ENCODE data around the gene ZKSCAN2.

Gene ZKSCAN2

DNA sequence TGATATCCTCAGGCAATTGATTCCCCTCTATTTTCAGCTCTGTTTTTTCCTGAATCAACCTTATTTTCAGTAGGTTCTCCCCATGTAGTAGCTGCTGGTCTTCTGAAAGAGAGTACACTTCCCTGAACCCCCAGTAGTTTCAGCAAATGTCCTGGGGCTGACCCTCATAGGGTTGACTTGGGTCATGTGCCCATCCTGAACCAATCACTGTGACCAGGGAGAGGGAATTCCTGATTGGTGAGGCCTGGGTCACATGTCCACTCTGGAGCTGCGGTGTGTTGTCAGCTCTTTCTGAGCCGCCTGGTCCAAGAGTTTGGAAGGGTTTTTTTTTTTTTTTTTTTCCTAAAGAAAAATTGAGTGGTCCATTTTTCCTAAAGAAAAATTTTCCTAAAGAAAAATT, 8.3 kb upstream of the ZKSCAN2 start:
- Histone ChIP-seq H2AFZ (ENCODE audit: low read length, unreplicated experiment) (no peak overlapping the region), H3K27ac (ENCODE audit: low read depth, low read length) (no peak overlapping the region), H3K27me3 (ENCODE audit: insufficient read depth, low read length) (no peaks in the 10 kb centered on the region), H3K36me3 (ENCODE audit: insufficient read depth, low read length) (no peaks in the 10 kb centered on the region), H3K4me1 (ENCODE audit: control insufficient read depth, insufficient read depth, low read length, unreplicated experiment) (no peaks in the 10 kb centered on the region), H3K4me3 (ENCODE audit: low read depth, low read length) (no peak overlapping the region), H3K79me2 (ENCODE audit: control insufficient read depth, insufficient read depth, low read length, unreplicated experiment) (peaks cover 10% of the 10 kb centered on the region)

DNA sequence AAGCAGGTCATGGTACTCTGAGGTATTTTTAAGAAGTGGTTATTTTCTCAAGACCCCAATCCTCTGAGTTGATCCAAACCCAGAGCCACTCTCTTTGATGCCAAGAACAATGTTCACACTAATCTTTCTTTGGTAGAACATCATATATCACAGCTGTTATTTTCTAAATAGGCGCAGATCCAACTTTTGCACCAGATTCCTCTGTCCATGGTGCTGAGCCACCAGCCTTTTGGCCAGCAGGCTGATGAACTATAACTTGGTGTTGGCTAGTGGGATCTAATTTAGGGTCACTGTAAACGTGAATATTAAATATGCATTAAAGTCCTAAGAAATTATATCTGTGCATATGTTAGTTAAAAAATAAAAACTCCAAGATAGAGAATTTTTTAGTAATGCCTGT, 7.0 kb upstream of the ZKSCAN2 start:
- no peaks in the 10 kb centered on the region for H3K36me3 ChIP-seq (ENCODE audit: insufficient read depth, low read length)
- H3K79me2 ChIP-seq (ENCODE audit: control insufficient read depth, insufficient read depth, low read length, unreplicated experiment) = peaks cover 20% of the 10 kb centered on the region
- H2AFZ ChIP-seq (ENCODE audit: low read length, unreplicated experiment) = no peak overlapping the region
- H3K27ac ChIP-seq (ENCODE audit: low read depth, low read length) = no peak overlapping the region
- peaks cover 6% of the 10 kb centered on the region for H3K4me1 ChIP-seq (ENCODE audit: control insufficient read depth, insufficient read depth, low read length, unreplicated experiment)
- no peak overlapping the region for H3K4me3 ChIP-seq (ENCODE audit: low read depth, low read length)
- H3K27me3 ChIP-seq (ENCODE audit: insufficient read depth, low read length) = no peaks in the 10 kb centered on the region

DNA sequence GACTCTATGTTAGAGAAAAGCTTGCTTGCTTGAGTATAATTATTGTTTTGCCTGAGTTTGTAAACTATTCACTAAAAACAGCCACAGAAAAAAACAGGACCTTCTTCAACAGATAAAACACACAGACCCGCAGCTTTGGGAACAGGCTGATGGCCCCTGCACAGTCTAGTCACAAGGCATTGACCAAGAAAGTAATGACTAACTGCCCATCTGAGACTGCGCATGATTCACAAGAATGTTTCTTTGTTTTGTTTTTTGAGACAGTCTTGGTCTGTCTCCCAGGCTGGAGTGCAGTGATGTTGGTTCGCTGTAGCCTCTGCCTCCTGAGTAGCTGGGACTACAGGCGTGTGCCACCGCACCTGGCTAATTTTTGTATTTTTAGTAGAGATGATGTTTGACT, 2.8 kb upstream of the ZKSCAN2 start:
- no peaks in the 10 kb centered on the region for H3K27me3 ChIP-seq (ENCODE audit: insufficient read depth, low read length)
- H3K27ac ChIP-seq (ENCODE audit: low read depth, low read length) = no peak overlapping the region
- H3K36me3 ChIP-seq (ENCODE audit: insufficient read depth, low read length) = no peaks in the 10 kb centered on the region
- no peak overlapping the region for H3K4me3 ChIP-seq (ENCODE audit: low read depth, low read length)
- H3K79me2 ChIP-seq (ENCODE audit: control insufficient read depth, insufficient read depth, low read length, unreplicated experiment) = peaks cover 51% of the 10 kb centered on the region
- H2AFZ ChIP-seq (ENCODE audit: low read length, unreplicated experiment) = no peak overlapping the region
- H3K4me1 ChIP-seq (ENCODE audit: control insufficient read depth, insufficient read depth, low read length, unreplicated experiment) = peaks cover 11% of the 10 kb centered on the region

GRCh38 chr16:25258861-25259179, 1.2 kb upstream of the ZKSCAN2 start:
- peak overlapping the region; percentile 30 for H2AFZ ChIP-seq (ENCODE audit: low read length, unreplicated experiment)
- no peaks in the 10 kb centered on the region for H3K36me3 ChIP-seq (ENCODE audit: insufficient read depth, low read length)
- peak overlapping the region; percentile 78 for H3K4me3 ChIP-seq (ENCODE audit: low read depth, low read length)
- H3K79me2 ChIP-seq (ENCODE audit: control insufficient read depth, insufficient read depth, low read length, unreplicated experiment) = peaks cover 52% of the 10 kb centered on the region
- H3K4me1 ChIP-seq (ENCODE audit: control insufficient read depth, insufficient read depth, low read length, unreplicated experiment) = peaks cover 16% of the 10 kb centered on the region
- no peaks in the 10 kb centered on the region for H3K27me3 ChIP-seq (ENCODE audit: insufficient read depth, low read length)
- H3K27ac ChIP-seq (ENCODE audit: low read depth, low read length) = no peak overlapping the region

DNA sequence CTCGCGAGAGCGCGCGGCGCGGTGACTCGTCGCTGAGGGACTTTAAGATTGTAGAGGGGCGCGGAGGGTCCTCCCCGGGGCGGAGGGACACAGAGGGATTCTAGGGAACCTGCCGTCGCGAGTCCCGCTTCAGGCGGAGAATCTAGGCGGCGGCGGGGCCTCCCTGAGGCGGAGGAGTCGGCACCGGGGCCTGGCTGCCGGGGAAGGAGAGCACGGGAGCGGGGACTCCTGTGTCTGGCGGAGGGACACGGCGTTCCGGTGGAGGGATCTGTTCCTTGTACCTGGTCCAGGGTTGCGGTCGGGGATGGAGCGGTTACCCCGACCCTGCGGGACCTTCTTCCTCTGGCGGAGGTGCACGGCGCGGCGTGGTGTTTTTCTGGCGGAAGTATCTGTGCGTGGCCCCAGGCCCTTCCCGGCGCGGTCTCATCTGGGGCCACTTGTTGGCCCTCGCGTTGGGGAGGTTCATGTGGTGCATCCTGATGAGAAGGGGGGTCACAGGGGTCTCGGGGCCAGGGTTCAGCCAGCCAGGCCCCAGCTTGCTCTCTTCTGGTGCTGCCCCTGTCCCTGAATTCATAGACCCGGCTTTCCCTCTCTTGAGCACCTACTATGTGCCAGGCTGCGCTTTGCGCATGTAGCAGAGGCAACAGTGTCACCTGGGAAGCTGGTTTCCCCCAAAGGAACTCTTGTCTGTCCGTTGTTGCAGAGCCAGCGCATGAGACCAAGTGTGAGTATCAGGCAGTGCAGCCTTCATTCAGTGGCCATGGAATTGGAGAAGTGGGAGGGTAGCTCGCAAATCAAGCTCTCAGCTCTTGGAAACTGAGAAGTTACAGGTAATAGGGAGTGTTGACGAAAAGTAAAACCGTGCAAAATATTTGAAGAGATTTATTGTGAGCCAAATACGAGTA, 563 bp upstream of the ZKSCAN2 start:
- H2AFZ ChIP-seq (ENCODE audit: low read length, unreplicated experiment) = peak overlapping the region; percentile 30
- H3K4me3 ChIP-seq (ENCODE audit: low read depth, low read length) = peak overlapping the region; percentile 78
- H3K36me3 ChIP-seq (ENCODE audit: insufficient read depth, low read length) = no peaks in the 10 kb centered on the region
- H3K4me1 ChIP-seq (ENCODE audit: control insufficient read depth, insufficient read depth, low read length, unreplicated experiment) = peaks cover 16% of the 10 kb centered on the region
- H3K79me2 ChIP-seq (ENCODE audit: control insufficient read depth, insufficient read depth, low read length, unreplicated experiment) = peaks cover 52% of the 10 kb centered on the region
- H3K27ac ChIP-seq (ENCODE audit: low read depth, low read length) = peak overlapping the region; percentile 94
- no peaks in the 10 kb centered on the region for H3K27me3 ChIP-seq (ENCODE audit: insufficient read depth, low read length)

DNA sequence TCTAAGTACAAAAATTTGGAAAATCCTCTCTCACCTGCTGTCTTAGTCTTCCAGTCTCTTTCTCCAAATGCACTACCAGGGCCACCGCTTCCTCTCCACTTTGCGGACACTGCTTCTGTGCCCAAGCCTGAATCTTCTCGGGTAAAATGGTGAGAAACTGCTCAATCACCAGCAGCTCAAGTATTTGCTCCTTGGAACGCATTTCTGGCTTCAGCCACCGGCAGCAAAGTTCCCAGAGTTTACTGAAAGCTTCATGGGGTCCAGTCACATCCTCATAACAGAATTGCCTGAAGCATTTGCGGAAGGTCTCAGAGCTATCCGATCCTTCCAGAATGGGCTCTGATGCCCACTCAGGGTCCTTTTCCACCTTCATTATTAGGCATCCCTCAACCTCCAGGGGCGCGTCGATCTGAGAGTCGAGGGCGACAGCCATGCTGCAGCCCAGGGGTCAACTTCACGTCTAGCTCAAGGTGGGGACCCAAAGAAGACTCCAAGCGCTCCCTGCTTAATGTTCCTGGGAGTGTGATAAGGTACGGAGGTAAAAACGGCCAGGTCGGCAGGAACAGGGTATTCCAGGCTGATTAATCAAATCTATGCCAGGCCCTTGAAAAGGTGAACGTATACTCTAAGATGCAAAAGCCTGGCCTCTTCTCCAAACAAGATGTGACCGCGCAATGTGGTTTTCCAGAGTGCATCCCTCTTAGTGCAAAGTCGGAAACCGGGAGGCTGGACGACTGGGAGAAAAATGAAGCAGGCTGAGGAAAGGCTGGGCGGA, 763 bp downstream of the ZKSCAN2 start:
- Histone ChIP-seq H3K79me2 (ENCODE audit: control insufficient read depth, insufficient read depth, low read length, unreplicated experiment) (peaks cover 52% of the 10 kb centered on the region), H3K27ac (ENCODE audit: low read depth, low read length) (peak overlapping the region; percentile 94; the same call in 1 of the 2 replicates), H3K4me1 (ENCODE audit: control insufficient read depth, insufficient read depth, low read length, unreplicated experiment) (peaks cover 16% of the 10 kb centered on the region), H3K36me3 (ENCODE audit: insufficient read depth, low read length) (no peaks in the 10 kb centered on the region), H3K4me3 (ENCODE audit: low read depth, low read length) (peak overlapping the region; percentile 78), H3K27me3 (ENCODE audit: insufficient read depth, low read length) (no peaks in the 10 kb centered on the region), H2AFZ (ENCODE audit: low read length, unreplicated experiment) (peak overlapping the region; percentile 57)

DNA sequence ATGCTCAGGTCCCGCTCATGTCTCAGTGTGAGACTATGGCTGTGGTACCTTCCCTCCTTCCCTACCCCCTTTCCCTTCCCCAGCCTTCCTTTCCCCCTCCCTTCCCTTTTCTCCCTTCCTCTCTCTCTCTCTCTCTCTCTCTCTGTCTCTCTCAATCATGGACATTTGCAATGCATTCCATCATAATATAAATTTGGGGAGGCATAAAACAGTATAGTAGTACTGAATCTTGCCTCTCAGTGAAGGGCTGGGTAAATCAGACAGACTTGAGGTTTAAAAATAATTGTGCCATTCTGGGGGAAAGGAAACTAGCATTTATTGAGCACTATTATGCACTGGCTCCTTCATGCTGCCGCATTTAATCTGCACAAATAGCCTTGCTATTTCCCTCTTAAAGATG, 4.3 kb downstream of the ZKSCAN2 start:
- H3K27me3 ChIP-seq (ENCODE audit: insufficient read depth, low read length) = no peaks in the 10 kb centered on the region
- no peak overlapping the region for H3K4me3 ChIP-seq (ENCODE audit: low read depth, low read length)
- no peak overlapping the region for H3K27ac ChIP-seq (ENCODE audit: low read depth, low read length)
- peaks cover 6% of the 10 kb centered on the region for H3K4me1 ChIP-seq (ENCODE audit: control insufficient read depth, insufficient read depth, low read length, unreplicated experiment)
- H2AFZ ChIP-seq (ENCODE audit: low read length, unreplicated experiment) = no peak overlapping the region
- H3K79me2 ChIP-seq (ENCODE audit: control insufficient read depth, insufficient read depth, low read length, unreplicated experiment) = peaks cover 24% of the 10 kb centered on the region
- H3K36me3 ChIP-seq (ENCODE audit: insufficient read depth, low read length) = peaks cover 14% of the 10 kb centered on the region

DNA sequence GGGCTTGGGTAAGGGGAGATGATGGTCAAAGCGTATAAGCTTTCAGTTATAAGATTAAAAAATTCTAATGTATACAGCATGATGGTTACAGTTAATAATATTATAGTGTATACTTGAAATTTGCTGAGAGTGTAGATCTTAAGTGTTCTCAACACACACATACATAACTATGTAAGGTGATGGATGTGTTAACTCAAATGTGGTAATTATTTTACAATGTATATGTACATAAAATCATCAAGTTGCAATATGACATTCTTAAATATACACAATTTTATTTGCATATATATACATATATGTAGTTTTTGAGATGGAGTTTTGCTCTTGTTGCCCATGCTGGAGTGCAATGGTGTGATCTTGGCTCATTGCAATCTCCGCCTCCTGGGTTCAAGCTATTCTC, 7.2 kb downstream of the ZKSCAN2 start:
- H3K27me3 ChIP-seq (ENCODE audit: insufficient read depth, low read length) = no peaks in the 10 kb centered on the region
- H2AFZ ChIP-seq (ENCODE audit: low read length, unreplicated experiment) = no peak overlapping the region
- peaks cover 6% of the 10 kb centered on the region for H3K79me2 ChIP-seq (ENCODE audit: control insufficient read depth, insufficient read depth, low read length, unreplicated experiment)
- no peak overlapping the region for H3K4me3 ChIP-seq (ENCODE audit: low read depth, low read length)
- H3K27ac ChIP-seq (ENCODE audit: low read depth, low read length) = no peak overlapping the region
- H3K36me3 ChIP-seq (ENCODE audit: insufficient read depth, low read length) = peaks cover 32% of the 10 kb centered on the region
- H3K4me1 ChIP-seq (ENCODE audit: control insufficient read depth, insufficient read depth, low read length, unreplicated experiment) = peaks cover 5% of the 10 kb centered on the region

- Histone ChIP-seq H3K79me2 (ENCODE audit: control insufficient read depth, insufficient read depth, low read length, unreplicated experiment) (no peaks in the 10 kb centered on the region), H3K4me3 (ENCODE audit: low read depth, low read length) (no peak overlapping the region), H2AFZ (ENCODE audit: low read length, unreplicated experiment) (no peak overlapping the region), H3K27me3 (ENCODE audit: insufficient read depth, low read length) (no peaks in the 10 kb centered on the region), H3K4me1 (ENCODE audit: control insufficient read depth, insufficient read depth, low read length, unreplicated experiment) (no peaks in the 10 kb centered on the region), H3K36me3 (ENCODE audit: insufficient read depth, low read length) (peaks cover 9% of the 10 kb centered on the region; the same call in 1 of the 2 replicates), H3K27ac (ENCODE audit: low read depth, low read length) (no peak overlapping the region)
Observed at GRCh38 chr16:25235991-25236390, 21.7 kb downstream of the ZKSCAN2 start.

- H3K27ac ChIP-seq (ENCODE audit: low read depth, low read length) = no peak overlapping the region
- no peaks in the 10 kb centered on the region for H3K4me1 ChIP-seq (ENCODE audit: control insufficient read depth, insufficient read depth, low read length, unreplicated experiment)
- H2AFZ ChIP-seq (ENCODE audit: low read length, unreplicated experiment) = no peak overlapping the region
- H3K79me2 ChIP-seq (ENCODE audit: control insufficient read depth, insufficient read depth, low read length, unreplicated experiment) = no peaks in the 10 kb centered on the region
- H3K27me3 ChIP-seq (ENCODE audit: insufficient read depth, low read length) = no peaks in the 10 kb centered on the region
- H3K36me3 ChIP-seq (ENCODE audit: insufficient read depth, low read length) = no peaks in the 10 kb centered on the region
- H3K4me3 ChIP-seq (ENCODE audit: low read depth, low read length) = no peak overlapping the region
Observed at GRCh38 chr16:25228372-25228771, 29.3 kb downstream of the ZKSCAN2 start.
